Left forelimb (tissue), 1 donor: ENCODE data around the gene TUBB.
"Not testable (repeated sequence)": the region's sequence is repeated elsewhere in the genome, so short reads cannot be mapped to it uniquely, and the experiment has no call there.

ENCODE experiments used
- DNase-seq: peaks from one replicate; pipeline ENCODE4 v3.0.0-alpha.2; 2018; ENCODE audit warnings: low spot score

TUBB gene

GRCh38 chr6:30738532-30738931 is 18.4 kb downstream of the TUBB start:
- DNase-seq: no peak

GRCh38 chr6:30740540-30740870 is 20.4 kb downstream of the TUBB start:
- DNase-seq: no peak

GRCh38 chr6:30741063-30741779 is 21.1 kb downstream of the TUBB start:
- DNase-seq: no peak

- peak; percentile 80 for DNase-seq
Measured at GRCh38 chr6:30741789-30742315, 21.7 kb downstream of the TUBB start.

GRCh38 chr6:30742316-30743098 is 22.4 kb downstream of the TUBB start, which contains the start of gene FLOT1:
Gene FLOT1, minus strand, starts transcription at chr6:30742687. Its CDS starts 498 bp downstream, at chr6:30742189.
- peak; percentile 93 for DNase-seq

- DNase-seq: no peak
Measured at GRCh38 chr6:30743099-30744053, 23.2 kb downstream of the TUBB start.

- DNase-seq: peak; percentile 84
Measured at GRCh38 chr6:30744054-30744805, 24.1 kb downstream of the TUBB start, which contains the start of gene IER3. Gene IER3, minus strand, starts transcription at chr6:30744547. Its CDS starts 29 bp downstream, at chr6:30744518.

- no peak for DNase-seq
Measured at GRCh38 chr6:30747300-30747687, 27.1 kb downstream of the TUBB start.

- DNase-seq: no peak
Measured at GRCh38 chr6:30747902-30748769, 28.0 kb downstream of the TUBB start.

GRCh38 chr6:30748851-30749540 is 28.8 kb downstream of the TUBB start:
- no peak for DNase-seq

- no peak for DNase-seq
Measured at GRCh38 chr6:30749554-30750378, 29.6 kb downstream of the TUBB start.

- no peak for DNase-seq
Measured at GRCh38 chr6:30750379-30750668, 30.2 kb downstream of the TUBB start.

GRCh38 chr6:30752157-30752927 is 32.2 kb downstream of the TUBB start:
- peak; percentile 83 for DNase-seq

GRCh38 chr6:30754631-30755030 is 34.5 kb downstream of the TUBB start:
- no peak for DNase-seq

GRCh38 chr6:30756405-30757003 is 36.4 kb downstream of the TUBB start:
- not testable (repeated sequence) for DNase-seq

GRCh38 chr6:30757261-30757904 is 37.2 kb downstream of the TUBB start:
- DNase-seq: no peak

GRCh38 chr6:30759575-30760239 is 39.6 kb downstream of the TUBB start:
- DNase-seq: no peak
